GM23338 (cell line): ENCODE results near the gene DAPK1. TPM values are rescaled to one million over a fixed set of nuclear protein-coding genes. Genes with fewer than 3 reads are reported as not detected.

ENCODE experiments used
- ATAC-seq: fragments of 200-7000 bp; cut with Tn5 transposase; 3 replicates; pipeline ENCODE4 v1.9.1; 2020
- DNase-seq: peaks from one replicate; pipeline ENCODE4 v3.0.0-alpha.2; 2015; ENCODE audit warnings: low spot score
- H2AFZ ChIP-seq: fragments of 200-600 bp; sonication (generic); 2 replicates; pipeline ENCODE4 v1.8.0; 2016; ENCODE audit warnings: antibody characterized with exemption, mild to moderate bottlenecking, moderate library complexity
- H3F3A ChIP-seq: fragments of 200-600 bp; sonication (generic); replicated peaks from 2 replicates; pipeline ENCODE4 v1.8.0; 2017; ENCODE audit warnings: antibody characterized with exemption, mixed run types, low read depth
- H3K27ac ChIP-seq: fragments of 200-600 bp; sonication (generic); 2 replicates; pipeline ENCODE4 v1.6.1; 2016; ENCODE audit warnings: low read depth
- H3K27me3 ChIP-seq: fragments of 200-600 bp; sonication (generic); 2 replicates; pipeline ENCODE4 v1.8.0; 2016; ENCODE audit warnings: mild to moderate bottlenecking, mixed run types, moderate library complexity; ENCODE audit not compliant: insufficient read depth
- H3K36me3 ChIP-seq: fragments of 200-600 bp; sonication (generic); 2 replicates; pipeline ENCODE4 v1.8.0; 2016; ENCODE audit warnings: mild to moderate bottlenecking; ENCODE audit not compliant: insufficient read depth
- H3K4me1 ChIP-seq: fragments of 200-600 bp; sonication (generic); 2 replicates; pipeline ENCODE4 v1.8.0; 2016; ENCODE audit warnings: mild to moderate bottlenecking, moderate library complexity; ENCODE audit not compliant: insufficient read depth
- H3K4me2 ChIP-seq: fragments of 200-600 bp; sonication (generic); 2 replicates; pipeline ENCODE4 v1.7.1; 2017; ENCODE audit warnings: mixed run types
- H3K4me3 ChIP-seq: fragments of 200-600 bp; sonication (generic); 2 replicates; pipeline ENCODE4 v1.6.1; 2016; ENCODE audit warnings: mixed run types
- H3K79me2 ChIP-seq: fragments of 200-600 bp; sonication (generic); replicated peaks from 2 replicates; pipeline ENCODE4 v1.8.0; 2017; ENCODE audit warnings: mild to moderate bottlenecking; ENCODE audit not compliant: insufficient read depth
- H3K9me2 ChIP-seq: fragments of 200-600 bp; sonication (generic); 2 replicates; pipeline ENCODE4 v1.8.0; 2017; ENCODE audit not compliant: insufficient read depth
- H4K20me1 ChIP-seq: fragments of 200-600 bp; sonication (generic); replicated peaks from 2 replicates; pipeline ENCODE4 v1.8.0; 2017; ENCODE audit warnings: mild to moderate bottlenecking; ENCODE audit not compliant: insufficient read depth
- H3K27ac Mint-ChIP-seq: 2 replicates; pipeline ENCODE4 v1.8.0; 2020; ENCODE audit warnings: inconsistent platforms, mild to moderate bottlenecking, moderate library complexity, mixed read lengths
- H3K27me3 Mint-ChIP-seq: 3 replicates; pipeline ENCODE4 v1.8.0; 2022; ENCODE audit warnings: low read depth, mild to moderate bottlenecking, moderate library complexity, mixed read lengths, inconsistent platforms; ENCODE audit not compliant: insufficient read depth, poor library complexity
- H3K36me3 Mint-ChIP-seq: 3 replicates; pipeline ENCODE4 v1.8.0; 2021; ENCODE audit warnings: low read depth, mild to moderate bottlenecking, inconsistent platforms, moderate library complexity, mixed read lengths
- H3K4me1 Mint-ChIP-seq: 3 replicates; pipeline ENCODE4 v1.8.0; 2020; ENCODE audit warnings: mild to moderate bottlenecking, inconsistent platforms, mixed read lengths
- H3K4me3 Mint-ChIP-seq: 3 replicates; pipeline ENCODE4 v1.8.0; 2021; ENCODE audit warnings: moderate library complexity, mild to moderate bottlenecking, inconsistent platforms, mixed read lengths
- H3K9me3 Mint-ChIP-seq: 3 replicates; pipeline ENCODE4 v1.8.0; 2020; ENCODE audit warnings: moderate library complexity, mild to moderate bottlenecking, inconsistent platforms, mixed read lengths
- CREB1 ChIP-seq: fragments of 250-450 bp; sonication (Bioruptor Pico); IDR thresholded peaks from 2 replicates; pipeline ENCODE4 v1.5.0; 2020; ENCODE audit warnings: low read depth, mild to moderate bottlenecking, moderate library complexity
- EZH2 ChIP-seq: fragments of 200-600 bp; sonication (generic); IDR thresholded peaks from one replicate; pipeline ENCODE4 v1.8.0; 2017; ENCODE audit warnings: antibody characterized with exemption, mild to moderate bottlenecking, low read depth; ENCODE audit not compliant: unreplicated experiment
- EZH2phosphoT487 ChIP-seq: fragments of 200-600 bp; sonication (generic); IDR thresholded peaks from one replicate; pipeline ENCODE4 v1.8.1; 2018; ENCODE audit warnings: antibody characterized with exemption; ENCODE audit not compliant: unreplicated experiment
- JUNB ChIP-seq: IDR thresholded peaks from one replicate; pipeline ENCODE4 v1.6.1; 2016; ENCODE audit warnings: antibody characterized with exemption; ENCODE audit not compliant: unreplicated experiment
- NANOG ChIP-seq: IDR thresholded peaks from 2 replicates; pipeline ENCODE4 v1.6.1; 2016; ENCODE audit warnings: antibody characterized with exemption, borderline replicate concordance
- POLR2AphosphoS5 ChIP-seq: IDR thresholded peaks from 2 replicates; pipeline ENCODE4 v1.6.1; 2016; ENCODE audit warnings: antibody characterized with exemption, low read depth
- STAT1 ChIP-seq: IDR thresholded peaks from one replicate; pipeline ENCODE4 v1.6.1; 2016; ENCODE audit warnings: antibody characterized with exemption; ENCODE audit not compliant: unreplicated experiment
- ZNF114 ChIP-seq: fragments of 250-450 bp; sonication (Bioruptor Pico); IDR thresholded peaks from 2 replicates; pipeline ENCODE4 v1.5.0; 2020; ENCODE audit warnings: mild to moderate bottlenecking, moderate library complexity
- ZNF331 ChIP-seq: fragments of 250-450 bp; sonication (Bioruptor Pico); IDR thresholded peaks from 2 replicates; pipeline ENCODE4 v1.5.0; 2020; ENCODE audit warnings: low read depth, mild to moderate bottlenecking, moderate library complexity
- polyA plus RNA-seq: library from polyadenylated mRNA; unstranded; fragments of >200 nt; fragmentation: Nextera tagmentation; extraction: Ambion mirVana; gene quantifications from 2 replicates; pipeline ENCODE4 v1.2.1, GENCODE V29; 2016
- total RNA-seq: library from RNA; depleted of rRNA; stranded (reverse); fragments of >200 nt; shearing (Covaris generic); gene quantifications from 2 replicates; pipeline ENCODE4 v1.2.3, GENCODE V29; 2014
- TF ChIP-seq, protein P1 (sequence below), 2 experiments: fragments of 200-600 bp in 1 of 2; sonication (generic) in 1 of 2; conservative IDR thresholded peaks; 2 replicates each; pipeline versions ENCODE4 v1.5.1 to v1.6.1; 2016 to 2017; ENCODE audit warnings: antibody characterized with exemption in 2 of 2, low read depth in 2 of 2, mild to moderate bottlenecking in 2 of 2, moderate library complexity in 1 of 2
- TF ChIP-seq, protein P2 (sequence below): IDR thresholded peaks from one replicate; pipeline ENCODE4 v1.6.1; 2018; ENCODE audit warnings: antibody characterized with exemption; ENCODE audit not compliant: unreplicated experiment
- TF ChIP-seq, protein P3 (sequence below): IDR thresholded peaks from 2 replicates; pipeline ENCODE4 v1.6.1; 2016; ENCODE audit warnings: antibody characterized with exemption
- TF ChIP-seq, protein P4 (sequence below): fragments of 250-450 bp; sonication (Bioruptor Pico); IDR thresholded peaks from 2 replicates; pipeline ENCODE4 v1.5.0; 2020; ENCODE audit warnings: mild to moderate bottlenecking, moderate library complexity

The DAPK1 gene
- total and polyA plus RNA-seq, 2 experiments from 2014 or later, result 37.0 to 134 TPM

DNA sequence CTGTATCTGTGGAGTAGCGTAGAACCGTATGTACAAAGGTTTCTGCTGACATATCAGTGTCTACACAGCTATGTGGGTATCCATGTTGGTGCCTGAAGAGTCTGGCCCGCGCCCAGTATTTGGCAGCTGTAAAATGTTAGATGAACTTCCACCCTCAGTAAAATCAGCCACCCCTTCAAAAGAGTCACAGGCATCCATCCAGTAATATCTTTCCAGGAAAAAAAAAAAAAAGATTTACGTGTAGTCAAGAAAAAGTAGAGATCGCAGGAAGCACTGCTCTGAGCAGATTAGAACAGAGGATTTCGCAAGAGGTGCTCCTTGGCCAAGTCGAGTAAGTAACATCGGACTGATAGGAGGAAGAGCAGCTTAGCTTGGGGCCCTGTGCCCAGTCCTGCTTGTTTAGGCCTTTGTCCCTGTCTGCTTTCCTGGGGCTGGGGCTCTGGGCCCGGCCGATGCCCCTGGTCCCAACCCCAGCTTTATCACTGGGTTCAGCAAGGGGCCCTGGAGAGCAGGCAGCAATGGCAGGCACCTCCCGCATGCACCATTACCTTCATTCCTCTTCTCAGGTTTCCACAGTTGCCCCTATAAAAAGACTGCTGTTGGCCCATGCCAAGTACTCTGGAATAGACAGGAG is 21.2 kb downstream of the DAPK1 start:
- no peak overlapping the region; the same call in 2 of the 3 replicates for H3K4me3 Mint-ChIP-seq
- Histone ChIP-seq H3K27me3 (no peaks in the 10 kb centered on the region), H2AFZ (no peak overlapping the region), H3K4me3 (no peak overlapping the region), H3K4me2 (peak overlapping the region; percentile 63), H4K20me1 (peaks cover 39% of the 10 kb centered on the region), H3K4me1 (peaks cover 51% of the 10 kb centered on the region), H3K36me3 (peaks cover 3% of the 10 kb centered on the region; the same call in 1 of the 2 replicates), H3K79me2 (peaks cover 99% of the 10 kb centered on the region), H3K9me2 (no peaks in the 10 kb centered on the region), H3K27ac (peak overlapping the region; percentile 74), H3F3A (peaks cover 6% of the 10 kb centered on the region; the same call in 1 of the 2 replicates)
- TF ChIP-seq STAT1 (no peak), JUNB (no peak), CREB1 (CRISPR knock-in tag) (no peak), POLR2AphosphoS5 (no peak), EZH2 (no peak), NANOG (no peak), ZNF114 (CRISPR knock-in tag) (no peak), EZH2phosphoT487 (no peak), ZNF331 (CRISPR knock-in tag) (no peak)
- TF ChIP-seq, protein P1, sequence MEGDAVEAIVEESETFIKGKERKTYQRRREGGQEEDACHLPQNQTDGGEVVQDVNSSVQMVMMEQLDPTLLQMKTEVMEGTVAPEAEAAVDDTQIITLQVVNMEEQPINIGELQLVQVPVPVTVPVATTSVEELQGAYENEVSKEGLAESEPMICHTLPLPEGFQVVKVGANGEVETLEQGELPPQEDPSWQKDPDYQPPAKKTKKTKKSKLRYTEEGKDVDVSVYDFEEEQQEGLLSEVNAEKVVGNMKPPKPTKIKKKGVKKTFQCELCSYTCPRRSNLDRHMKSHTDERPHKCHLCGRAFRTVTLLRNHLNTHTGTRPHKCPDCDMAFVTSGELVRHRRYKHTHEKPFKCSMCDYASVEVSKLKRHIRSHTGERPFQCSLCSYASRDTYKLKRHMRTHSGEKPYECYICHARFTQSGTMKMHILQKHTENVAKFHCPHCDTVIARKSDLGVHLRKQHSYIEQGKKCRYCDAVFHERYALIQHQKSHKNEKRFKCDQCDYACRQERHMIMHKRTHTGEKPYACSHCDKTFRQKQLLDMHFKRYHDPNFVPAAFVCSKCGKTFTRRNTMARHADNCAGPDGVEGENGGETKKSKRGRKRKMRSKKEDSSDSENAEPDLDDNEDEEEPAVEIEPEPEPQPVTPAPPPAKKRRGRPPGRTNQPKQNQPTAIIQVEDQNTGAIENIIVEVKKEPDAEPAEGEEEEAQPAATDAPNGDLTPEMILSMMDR (conservative IDR thresholded peaks at IDR 0.05; ENCODE audit: low read depth in 2 of 2), result no peak
- TF ChIP-seq, protein P2, sequence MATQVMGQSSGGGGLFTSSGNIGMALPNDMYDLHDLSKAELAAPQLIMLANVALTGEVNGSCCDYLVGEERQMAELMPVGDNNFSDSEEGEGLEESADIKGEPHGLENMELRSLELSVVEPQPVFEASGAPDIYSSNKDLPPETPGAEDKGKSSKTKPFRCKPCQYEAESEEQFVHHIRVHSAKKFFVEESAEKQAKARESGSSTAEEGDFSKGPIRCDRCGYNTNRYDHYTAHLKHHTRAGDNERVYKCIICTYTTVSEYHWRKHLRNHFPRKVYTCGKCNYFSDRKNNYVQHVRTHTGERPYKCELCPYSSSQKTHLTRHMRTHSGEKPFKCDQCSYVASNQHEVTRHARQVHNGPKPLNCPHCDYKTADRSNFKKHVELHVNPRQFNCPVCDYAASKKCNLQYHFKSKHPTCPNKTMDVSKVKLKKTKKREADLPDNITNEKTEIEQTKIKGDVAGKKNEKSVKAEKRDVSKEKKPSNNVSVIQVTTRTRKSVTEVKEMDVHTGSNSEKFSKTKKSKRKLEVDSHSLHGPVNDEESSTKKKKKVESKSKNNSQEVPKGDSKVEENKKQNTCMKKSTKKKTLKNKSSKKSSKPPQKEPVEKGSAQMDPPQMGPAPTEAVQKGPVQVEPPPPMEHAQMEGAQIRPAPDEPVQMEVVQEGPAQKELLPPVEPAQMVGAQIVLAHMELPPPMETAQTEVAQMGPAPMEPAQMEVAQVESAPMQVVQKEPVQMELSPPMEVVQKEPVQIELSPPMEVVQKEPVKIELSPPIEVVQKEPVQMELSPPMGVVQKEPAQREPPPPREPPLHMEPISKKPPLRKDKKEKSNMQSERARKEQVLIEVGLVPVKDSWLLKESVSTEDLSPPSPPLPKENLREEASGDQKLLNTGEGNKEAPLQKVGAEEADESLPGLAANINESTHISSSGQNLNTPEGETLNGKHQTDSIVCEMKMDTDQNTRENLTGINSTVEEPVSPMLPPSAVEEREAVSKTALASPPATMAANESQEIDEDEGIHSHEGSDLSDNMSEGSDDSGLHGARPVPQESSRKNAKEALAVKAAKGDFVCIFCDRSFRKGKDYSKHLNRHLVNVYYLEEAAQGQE, result no peak
- TF ChIP-seq, protein P3, sequence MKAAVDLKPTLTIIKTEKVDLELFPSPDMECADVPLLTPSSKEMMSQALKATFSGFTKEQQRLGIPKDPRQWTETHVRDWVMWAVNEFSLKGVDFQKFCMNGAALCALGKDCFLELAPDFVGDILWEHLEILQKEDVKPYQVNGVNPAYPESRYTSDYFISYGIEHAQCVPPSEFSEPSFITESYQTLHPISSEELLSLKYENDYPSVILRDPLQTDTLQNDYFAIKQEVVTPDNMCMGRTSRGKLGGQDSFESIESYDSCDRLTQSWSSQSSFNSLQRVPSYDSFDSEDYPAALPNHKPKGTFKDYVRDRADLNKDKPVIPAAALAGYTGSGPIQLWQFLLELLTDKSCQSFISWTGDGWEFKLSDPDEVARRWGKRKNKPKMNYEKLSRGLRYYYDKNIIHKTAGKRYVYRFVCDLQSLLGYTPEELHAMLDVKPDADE, result no peak
- TF ChIP-seq, protein P4, sequence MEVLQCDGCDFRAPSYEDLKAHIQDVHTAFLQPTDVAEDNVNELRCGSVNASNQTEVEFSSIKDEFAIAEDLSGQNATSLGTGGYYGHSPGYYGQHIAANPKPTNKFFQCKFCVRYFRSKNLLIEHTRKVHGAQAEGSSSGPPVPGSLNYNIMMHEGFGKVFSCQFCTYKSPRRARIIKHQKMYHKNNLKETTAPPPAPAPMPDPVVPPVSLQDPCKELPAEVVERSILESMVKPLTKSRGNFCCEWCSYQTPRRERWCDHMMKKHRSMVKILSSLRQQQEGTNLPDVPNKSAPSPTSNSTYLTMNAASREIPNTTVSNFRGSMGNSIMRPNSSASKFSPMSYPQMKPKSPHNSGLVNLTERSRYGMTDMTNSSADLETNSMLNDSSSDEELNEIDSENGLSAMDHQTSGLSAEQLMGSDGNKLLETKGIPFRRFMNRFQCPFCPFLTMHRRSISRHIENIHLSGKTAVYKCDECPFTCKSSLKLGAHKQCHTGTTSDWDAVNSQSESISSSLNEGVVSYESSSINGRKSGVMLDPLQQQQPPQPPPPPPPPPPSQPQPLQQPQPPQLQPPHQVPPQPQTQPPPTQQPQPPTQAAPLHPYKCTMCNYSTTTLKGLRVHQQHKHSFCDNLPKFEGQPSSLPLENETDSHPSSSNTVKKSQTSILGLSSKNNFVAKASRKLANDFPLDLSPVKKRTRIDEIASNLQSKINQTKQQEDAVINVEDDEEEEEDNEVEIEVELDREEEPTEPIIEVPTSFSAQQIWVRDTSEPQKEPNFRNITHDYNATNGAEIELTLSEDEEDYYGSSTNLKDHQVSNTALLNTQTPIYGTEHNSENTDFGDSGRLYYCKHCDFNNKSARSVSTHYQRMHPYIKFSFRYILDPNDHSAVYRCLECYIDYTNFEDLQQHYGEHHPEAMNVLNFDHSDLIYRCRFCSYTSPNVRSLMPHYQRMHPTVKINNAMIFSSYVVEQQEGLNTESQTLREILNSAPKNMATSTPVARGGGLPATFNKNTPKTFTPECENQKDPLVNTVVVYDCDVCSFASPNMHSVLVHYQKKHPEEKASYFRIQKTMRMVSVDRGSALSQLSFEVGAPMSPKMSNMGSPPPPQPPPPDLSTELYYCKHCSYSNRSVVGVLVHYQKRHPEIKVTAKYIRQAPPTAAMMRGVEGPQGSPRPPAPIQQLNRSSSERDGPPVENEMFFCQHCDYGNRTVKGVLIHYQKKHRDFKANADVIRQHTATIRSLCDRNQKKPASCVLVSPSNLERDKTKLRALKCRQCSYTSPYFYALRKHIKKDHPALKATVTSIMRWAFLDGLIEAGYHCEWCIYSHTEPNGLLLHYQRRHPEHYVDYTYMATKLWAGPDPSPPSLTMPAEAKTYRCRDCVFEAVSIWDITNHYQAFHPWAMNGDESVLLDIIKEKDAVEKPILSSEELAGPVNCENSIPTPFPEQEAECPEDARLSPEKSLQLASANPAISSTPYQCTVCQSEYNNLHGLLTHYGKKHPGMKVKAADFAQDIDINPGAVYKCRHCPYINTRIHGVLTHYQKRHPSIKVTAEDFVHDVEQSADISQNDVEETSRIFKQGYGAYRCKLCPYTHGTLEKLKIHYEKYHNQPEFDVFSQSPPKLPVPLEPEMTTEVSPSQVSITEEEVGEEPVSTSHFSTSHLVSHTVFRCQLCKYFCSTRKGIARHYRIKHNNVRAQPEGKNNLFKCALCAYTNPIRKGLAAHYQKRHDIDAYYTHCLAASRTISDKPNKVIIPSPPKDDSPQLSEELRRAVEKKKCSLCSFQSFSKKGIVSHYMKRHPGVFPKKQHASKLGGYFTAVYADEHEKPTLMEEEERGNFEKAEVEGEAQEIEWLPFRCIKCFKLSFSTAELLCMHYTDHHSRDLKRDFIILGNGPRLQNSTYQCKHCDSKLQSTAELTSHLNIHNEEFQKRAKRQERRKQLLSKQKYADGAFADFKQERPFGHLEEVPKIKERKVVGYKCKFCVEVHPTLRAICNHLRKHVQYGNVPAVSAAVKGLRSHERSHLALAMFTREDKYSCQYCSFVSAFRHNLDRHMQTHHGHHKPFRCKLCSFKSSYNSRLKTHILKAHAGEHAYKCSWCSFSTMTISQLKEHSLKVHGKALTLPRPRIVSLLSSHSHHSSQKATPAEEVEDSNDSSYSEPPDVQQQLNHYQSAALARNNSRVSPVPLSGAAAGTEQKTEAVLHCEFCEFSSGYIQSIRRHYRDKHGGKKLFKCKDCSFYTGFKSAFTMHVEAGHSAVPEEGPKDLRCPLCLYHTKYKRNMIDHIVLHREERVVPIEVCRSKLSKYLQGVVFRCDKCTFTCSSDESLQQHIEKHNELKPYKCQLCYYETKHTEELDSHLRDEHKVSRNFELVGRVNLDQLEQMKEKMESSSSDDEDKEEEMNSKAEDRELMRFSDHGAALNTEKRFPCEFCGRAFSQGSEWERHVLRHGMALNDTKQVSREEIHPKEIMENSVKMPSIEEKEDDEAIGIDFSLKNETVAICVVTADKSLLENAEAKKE (CRISPR knock-in tag), result no peak
- no peaks in the 10 kb centered on the region for H3K9me3 Mint-ChIP-seq
- H3K36me3 Mint-ChIP-seq, result peaks cover 59% of the 10 kb centered on the region
- H3K27me3 Mint-ChIP-seq, result peaks cover 16% of the 10 kb centered on the region
- no peak overlapping the region for H3K27ac Mint-ChIP-seq
- ATAC-seq, result peak; percentile 17
- no peak for DNase-seq
- peaks cover 73% of the 10 kb centered on the region for H3K4me1 Mint-ChIP-seq
